ENCODE measurements around the gene TUBB2A. TPM values are rescaled to one million over a fixed set of nuclear protein-coding genes. Genes with fewer than 3 reads are reported as not detected.
A peak's percentile ranks its signal among the peaks of the same experiment; 100 is the strongest.

Gene TUBB2A
- total RNA-seq, 2 experiments from 2014 or later = 24.8 to 42.1 TPM

- peak overlapping the region; percentile 83 for H3K4me3 ChIP-seq (ENCODE audit: low read depth, low read length, poor library complexity, severe bottlenecking)
- POLR2A ChIA-PET = interaction anchor here (0.6 to 1.6 kb wide), 8 partner anchors 9 to 430 kb away, joined by 3 to 10 read pairs (median 4); no protein-coding TSS in a partner anchor
- peak overlapping the region; percentile 98 for H2AFZ ChIP-seq (ENCODE audit: low read length)
- CTCF ChIA-PET (ENCODE audit: unreplicated experiment) = interaction anchor here (1.2 to 2.1 kb wide), 2 partner anchors 11 to 75 kb away, joined by 3 to 7 read pairs; no protein-coding TSS in a partner anchor
- no peaks in the 10 kb centered on the region for H3K79me2 ChIP-seq (ENCODE audit: insufficient read depth, low read depth, low read length)
- H3K36me3 ChIP-seq (ENCODE audit: insufficient read depth, low read length) = no peaks in the 10 kb centered on the region
- H3K4me2 ChIP-seq (ENCODE audit: low read length) = peak overlapping the region; percentile 99
- no peaks in the 10 kb centered on the region for H3K9me3 ChIP-seq (ENCODE audit: low read length)
- TF ChIP-seq EZH2phosphoT487 (IDR thresholded peaks at IDR 0.05; ENCODE audit: borderline replicate concordance, low read depth, low read length) (no peak), CTCF (conservative IDR thresholded peaks at IDR 0.05; ENCODE audit: low read length) (peak; percentile 47; the same call in 1 of the 2 replicates)
- DNase-seq (ENCODE audit: low spot score) = no peak
- no TSS peak for BruUV-seq (replicated peaks)
- no peaks in the 10 kb centered on the region for H3K9me2 ChIP-seq (ENCODE audit: insufficient read depth, low read length)
- intact Hi-C loops (cut with micrococcal nuclease; ENCODE audit: unreplicated experiment) = loop anchor here (2.0 to 5.0 kb wide), 5 partner anchors 36 to 396 kb away; partner anchors contain the start of genes PSMG4 and WRNIP1
- H3K27ac ChIP-seq (ENCODE audit: low read depth, low read length, poor library complexity, severe bottlenecking) = peak overlapping the region; percentile 41
- peaks cover 41% of the 10 kb centered on the region for H3K4me1 ChIP-seq (ENCODE audit: insufficient read depth, low read length, poor library complexity, severe bottlenecking)
- no peaks in the 10 kb centered on the region for H4K20me1 ChIP-seq (ENCODE audit: insufficient read depth, low read length)
Measured at GRCh38 chr6:3163248-3163594, 5.9 kb upstream of the TUBB2A start.

- Histone ChIP-seq H3K9me2 (ENCODE audit: insufficient read depth, low read length) (no peaks in the 10 kb centered on the region), H3K4me3 (ENCODE audit: low read depth, low read length, poor library complexity, severe bottlenecking) (peak overlapping the region; percentile 83), H3K4me1 (ENCODE audit: insufficient read depth, low read length, poor library complexity, severe bottlenecking) (peaks cover 43% of the 10 kb centered on the region), H3K9me3 (ENCODE audit: low read length) (no peaks in the 10 kb centered on the region), H4K20me1 (ENCODE audit: insufficient read depth, low read length) (no peaks in the 10 kb centered on the region), H3K4me2 (ENCODE audit: low read length) (peak overlapping the region; percentile 99), H3K27ac (ENCODE audit: low read depth, low read length, poor library complexity, severe bottlenecking) (peak overlapping the region; percentile 78), H3K36me3 (ENCODE audit: insufficient read depth, low read length) (no peaks in the 10 kb centered on the region), H2AFZ (ENCODE audit: low read length) (peak overlapping the region; percentile 98), H3K79me2 (ENCODE audit: insufficient read depth, low read depth, low read length) (no peaks in the 10 kb centered on the region)
- ChIA-PET CTCF (ENCODE audit: unreplicated experiment) (interaction anchor here (0.8 to 2.1 kb wide), 4 partner anchors 10 to 89 kb away, joined by 3 to 7 read pairs (median 4); no protein-coding TSS in a partner anchor), POLR2A (interaction anchor here (0.6 to 1.6 kb wide), 14 partner anchors 10 to 1699 kb away, joined by 3 to 10 read pairs (median 4); partner anchors contain the start of gene PSMG4)
- peak; percentile 82 for DNase-seq (ENCODE audit: low spot score)
- intact Hi-C loops (cut with micrococcal nuclease; ENCODE audit: unreplicated experiment) = loop anchor here (1.0 to 5.0 kb wide), 6 partner anchors 36 to 395 kb away; partner anchors contain the start of genes PSMG4, RIPK1 and WRNIP1
- TF ChIP-seq EZH2phosphoT487 (IDR thresholded peaks at IDR 0.05; ENCODE audit: borderline replicate concordance, low read depth, low read length) (no peak), CTCF (conservative IDR thresholded peaks at IDR 0.05; ENCODE audit: low read length) (peak; percentile 27; the same call in 1 of the 2 replicates)
- no TSS peak for BruUV-seq (replicated peaks)
Measured at GRCh38 chr6:3162565-3163247, 5.4 kb upstream of the TUBB2A start.

Data from OCI-LY7 (cell line).